HG02588 (cell line): ENCODE data around the gene MUC12.
"Not testable (repeated sequence)": the region's sequence is repeated elsewhere in the genome, so short reads cannot be mapped to it uniquely, and the experiment has no call there.

Experiments
- ATAC-seq: cut with Tn5 transposase; IDR thresholded peaks from one replicate; pipeline ENCODE4 v1.9.1; 2021; ENCODE audit warnings: mild to moderate bottlenecking, moderate library complexity; ENCODE audit not compliant: unreplicated experiment

The MUC12 gene

GRCh38 chr7:100969066-100969615, at the start of gene MUC12:
Gene MUC12, plus strand, starts transcription at chr7:100969565. Its CDS starts 58 bp downstream, at chr7:100969623.
- no peak for ATAC-seq

- not testable (repeated sequence) for ATAC-seq
Observed at GRCh38 chr7:100919779-100920437, 49.5 kb upstream of the MUC12 start.

- no peak for ATAC-seq
Observed at GRCh38 chr7:100921039-100921438, 48.3 kb upstream of the MUC12 start.

- ATAC-seq, result not testable (repeated sequence)
Observed at GRCh38 chr7:100923616-100924015, 45.7 kb upstream of the MUC12 start.

- no peak for ATAC-seq
Observed at GRCh38 chr7:100929808-100930174, 39.6 kb upstream of the MUC12 start.

- no peak for ATAC-seq
Observed at GRCh38 chr7:100933734-100934133, 35.6 kb upstream of the MUC12 start.

GRCh38 chr7:100935381-100935780, 34.0 kb upstream of the MUC12 start:
- not testable (repeated sequence) for ATAC-seq

GRCh38 chr7:100936167-100936566, 33.2 kb upstream of the MUC12 start:
- not testable (repeated sequence) for ATAC-seq

GRCh38 chr7:100942045-100942774, 27.2 kb upstream of the MUC12 start:
- no peak for ATAC-seq

GRCh38 chr7:100943693-100944092, 25.7 kb upstream of the MUC12 start:
- no peak for ATAC-seq

- ATAC-seq, result no peak
Observed at GRCh38 chr7:100944138-100944537, 25.2 kb upstream of the MUC12 start.

- no peak for ATAC-seq
Observed at GRCh38 chr7:100946111-100946510, 23.3 kb upstream of the MUC12 start.

- no peak for ATAC-seq
Observed at GRCh38 chr7:100946766-100947365, 22.5 kb upstream of the MUC12 start.

GRCh38 chr7:100947792-100948191, 21.6 kb upstream of the MUC12 start:
- no peak for ATAC-seq

- ATAC-seq, result no peak
Observed at GRCh38 chr7:100949227-100949932, 20.0 kb upstream of the MUC12 start, which contains the start of gene MUC3A. Gene MUC3A, plus strand, starts transcription at chr7:100949534. Its CDS starts 91 bp downstream, at chr7:100949625.

GRCh38 chr7:100949933-100950443, 19.4 kb upstream of the MUC12 start:
- ATAC-seq, result no peak

- ATAC-seq, result no peak
Observed at GRCh38 chr7:100951172-100951571, 18.2 kb upstream of the MUC12 start.

- no peak for ATAC-seq
Observed at GRCh38 chr7:100951888-100952560, 17.3 kb upstream of the MUC12 start.

GRCh38 chr7:100952641-100953040, 16.7 kb upstream of the MUC12 start:
- no peak for ATAC-seq

GRCh38 chr7:100957832-100958421, 11.4 kb upstream of the MUC12 start:
- ATAC-seq, result no peak
